GM18505 (cell line): ENCODE measurements around the gene ANK3.

Experiments used
- ATAC-seq: cut with Tn5 transposase; IDR thresholded peaks from one replicate; pipeline ENCODE4 v1.9.1; 2021; ENCODE audit not compliant: unreplicated experiment
- POLR2A ChIP-seq: IDR thresholded peaks from 4 replicates; pipeline ENCODE4 v1.6.1; 2011; ENCODE audit warnings: borderline replicate concordance; ENCODE audit not compliant: insufficient read depth, insufficient read length; ENCODE audit errors: extremely low read depth

The ANK3 gene

DNA sequence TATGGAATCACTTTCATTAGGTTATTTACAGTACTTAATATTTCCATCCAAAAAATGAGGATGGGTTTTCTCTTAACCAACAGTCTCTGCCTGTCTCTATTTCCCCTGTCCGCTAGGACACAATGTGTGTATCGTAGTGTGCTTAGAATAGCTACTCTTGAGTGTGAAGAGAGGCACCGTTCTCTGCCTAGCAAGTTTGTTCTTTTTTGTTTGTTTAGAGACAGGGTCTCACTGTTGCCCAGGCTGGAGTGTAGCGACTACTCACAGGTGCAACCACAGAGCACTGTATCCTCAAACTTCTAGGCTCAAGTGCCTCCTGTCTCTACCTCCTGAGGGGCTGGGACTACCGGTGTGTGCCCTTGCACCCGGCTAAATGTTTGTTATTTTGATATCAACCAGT lies 121.9 kb downstream of the ANK3 start:
- no peak for TF ChIP-seq POLR2A
- no peak for ATAC-seq

DNA sequence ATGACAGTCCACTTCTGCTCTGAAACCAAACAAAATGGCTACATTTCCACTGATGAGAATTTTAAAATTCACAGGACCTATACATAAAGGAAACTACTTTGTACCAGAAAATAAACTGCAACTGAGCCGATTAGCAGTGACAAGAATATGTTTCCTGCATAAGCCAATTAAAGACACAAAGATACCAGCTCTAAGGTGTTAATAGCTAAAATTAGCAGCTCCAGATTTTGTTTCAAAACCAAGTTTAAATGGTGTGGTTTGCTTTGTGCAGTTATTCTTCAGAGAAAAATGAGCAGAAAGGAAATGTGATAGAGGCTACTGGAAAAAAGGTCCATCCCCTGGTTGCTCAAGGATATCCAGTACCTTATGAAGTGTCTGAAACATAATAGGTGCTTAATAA lies 123.2 kb downstream of the ANK3 start:
- ATAC-seq, result no peak

DNA sequence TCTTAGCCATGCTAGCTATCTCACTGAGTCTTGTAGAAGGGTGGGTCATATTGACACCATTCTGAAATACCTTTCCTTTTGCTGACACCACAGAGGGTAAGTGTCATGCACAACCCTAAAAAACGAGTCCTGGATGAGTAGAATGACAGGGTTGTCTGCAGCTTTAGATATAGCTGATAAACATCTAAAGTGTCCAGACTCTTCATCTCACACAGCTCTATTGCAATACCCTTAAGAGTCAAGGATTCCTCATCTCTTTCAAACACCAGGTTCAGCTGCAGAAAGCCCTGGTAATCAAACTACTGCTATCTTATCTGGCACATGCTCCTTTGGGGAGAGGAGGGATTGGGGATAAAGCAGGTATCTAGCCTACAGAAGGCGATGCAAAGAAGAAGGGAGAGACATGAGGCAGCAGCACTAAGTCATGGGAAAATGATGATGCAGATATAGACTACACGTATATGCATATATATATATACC lies 127.0 kb downstream of the ANK3 start:
- no peak for TF ChIP-seq POLR2A
- no peak for ATAC-seq

More for the DNA sequence above, 123.2 kb downstream of the ANK3 start:
- TF ChIP-seq POLR2A, result no peak

DNA sequence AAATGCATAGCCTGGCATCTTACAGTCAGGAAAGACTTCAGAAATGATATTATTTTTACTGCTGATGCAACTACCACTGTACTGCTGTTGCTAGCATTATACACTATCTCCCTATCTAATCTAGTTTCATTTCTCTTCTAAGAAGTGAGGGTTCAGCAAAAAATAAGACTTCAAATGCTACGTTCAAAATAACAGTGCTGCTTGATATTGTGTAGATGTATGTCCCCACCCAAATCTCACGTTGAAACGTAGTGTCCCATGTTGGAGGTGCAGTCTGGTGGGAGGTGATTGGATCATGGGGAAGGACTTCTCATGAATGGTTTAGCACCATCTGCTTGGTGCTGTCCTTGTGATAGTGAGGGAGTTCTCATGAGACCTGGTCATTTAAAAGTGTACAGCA lies 129.4 kb downstream of the ANK3 start:
- TF ChIP-seq POLR2A, result no peak
- no peak for ATAC-seq

DNA sequence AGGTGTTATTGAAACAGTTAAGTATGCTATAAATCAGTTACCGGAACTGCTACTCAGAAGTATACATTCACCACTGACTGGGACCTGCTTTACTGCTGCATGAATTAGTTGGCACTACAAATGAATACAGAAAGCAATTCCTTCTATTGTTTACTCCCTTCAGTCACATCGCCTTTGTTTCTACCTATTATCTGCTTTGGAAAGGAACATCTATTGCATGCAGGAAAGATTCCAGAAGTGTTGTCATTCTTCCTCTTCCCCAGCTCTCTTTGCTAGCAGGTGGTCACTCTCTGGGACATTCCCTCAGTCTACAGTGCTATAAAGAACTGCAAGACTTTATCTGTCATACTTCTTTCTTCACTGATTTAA lies 131.3 kb downstream of the ANK3 start:
- ATAC-seq, result no peak
- TF ChIP-seq POLR2A, result no peak

DNA sequence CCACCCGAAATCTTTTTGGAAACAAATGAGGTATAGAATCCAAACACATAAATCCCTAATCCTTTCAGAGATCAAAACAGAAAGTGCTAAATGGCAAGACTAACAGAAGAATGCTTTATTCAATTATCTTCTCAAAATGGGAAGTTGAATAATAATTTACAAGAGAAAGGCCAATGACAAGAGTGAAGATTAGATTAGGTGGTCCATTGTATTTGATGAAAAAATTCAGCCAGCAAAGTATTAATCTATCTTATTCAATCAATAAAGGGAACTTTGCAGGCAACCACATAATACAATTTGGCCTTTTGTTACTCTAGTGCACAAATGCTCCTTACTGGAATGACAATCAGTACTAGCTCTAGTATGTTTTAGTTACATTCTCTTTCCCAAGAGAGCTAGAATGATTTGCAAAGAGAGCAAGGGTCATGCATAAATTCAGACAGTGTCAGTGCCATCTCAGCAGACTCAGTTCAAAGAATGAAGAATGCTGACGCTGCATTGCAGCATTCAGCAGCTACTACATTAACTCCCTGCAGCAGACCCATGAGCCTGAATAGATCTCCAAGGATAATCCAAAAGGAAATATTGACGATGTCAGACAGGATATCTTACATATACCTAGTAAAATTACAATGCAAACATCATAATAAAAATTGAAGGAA lies 131.8 kb downstream of the ANK3 start:
- no peak for ATAC-seq
- no peak for TF ChIP-seq POLR2A

DNA sequence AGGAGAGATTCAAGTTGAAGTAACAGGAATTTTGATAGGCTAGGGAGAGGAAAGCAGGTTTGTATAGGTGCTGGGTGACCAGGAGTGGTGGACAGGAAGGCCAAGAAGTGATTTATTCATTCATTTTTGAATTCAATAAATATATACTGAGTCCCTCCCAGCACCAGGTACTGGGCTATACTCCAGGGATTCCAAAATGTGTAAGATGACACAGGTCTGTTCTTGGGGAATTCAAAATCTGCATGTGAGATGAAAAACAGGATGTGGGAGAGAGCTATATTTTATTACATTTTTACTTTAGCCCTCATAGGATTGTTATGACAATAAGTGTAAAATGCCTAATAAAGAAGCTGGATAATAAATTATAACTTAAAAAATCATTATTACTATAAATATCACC lies 134.9 kb downstream of the ANK3 start:
- no peak for TF ChIP-seq POLR2A
- no peak for ATAC-seq

DNA sequence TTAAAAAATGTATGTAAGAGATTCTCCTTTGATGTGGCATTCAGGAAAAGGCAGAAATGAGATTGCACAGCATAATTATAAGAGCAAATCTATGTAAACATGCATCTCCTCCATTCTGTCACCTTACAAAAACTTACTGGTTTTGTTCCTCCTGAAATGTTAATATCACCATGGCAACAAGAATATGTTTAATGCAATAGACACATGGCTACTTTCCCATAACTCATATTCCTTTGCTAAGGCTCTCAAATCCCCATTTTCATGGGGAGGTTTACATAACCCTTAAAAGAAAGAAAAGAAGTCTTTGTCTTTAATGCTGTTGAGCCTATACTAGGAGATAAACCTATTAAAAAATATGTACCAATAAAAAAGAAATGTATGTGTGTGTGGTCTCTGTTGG lies 136.2 kb downstream of the ANK3 start:
- ATAC-seq, result no peak
- TF ChIP-seq POLR2A, result no peak

DNA sequence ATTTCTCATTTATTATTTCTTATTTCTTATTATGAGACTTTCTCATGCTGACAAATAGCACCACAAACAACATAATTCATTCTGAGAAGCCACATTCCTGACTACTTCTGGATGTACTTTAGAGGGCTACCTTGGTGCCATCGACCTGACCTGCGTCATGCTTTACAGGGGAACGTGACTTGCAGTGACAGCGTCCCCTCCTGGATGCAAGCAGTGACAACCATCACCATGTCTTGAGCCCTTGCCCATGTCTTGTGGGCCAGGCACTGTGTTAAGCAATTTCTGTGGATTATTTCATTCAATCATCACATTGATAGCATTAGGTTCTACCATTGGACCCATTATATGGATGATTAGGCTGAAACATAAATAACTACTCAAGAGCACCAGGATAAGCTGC lies 137.0 kb downstream of the ANK3 start:
- TF ChIP-seq POLR2A, result no peak
- ATAC-seq, result no peak

DNA sequence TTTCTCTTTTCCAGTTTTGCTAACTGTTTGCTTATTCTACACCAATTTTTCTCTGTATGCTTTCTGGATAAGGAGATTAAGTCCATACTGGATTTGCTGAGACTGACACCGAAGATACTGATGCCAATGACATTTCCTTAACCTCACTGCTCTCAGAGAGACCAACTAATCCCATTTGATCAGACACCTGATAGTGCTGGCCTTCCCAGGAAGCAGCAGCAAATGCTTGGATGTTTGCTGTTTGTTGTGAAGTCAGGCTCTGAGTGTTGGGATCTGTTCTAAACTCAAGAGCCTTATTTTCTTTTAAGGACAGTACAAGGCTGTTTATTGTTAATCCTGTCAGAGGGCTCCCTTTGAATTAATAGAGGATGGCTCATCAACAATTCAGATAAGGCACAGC lies 143.3 kb downstream of the ANK3 start:
- no peak for ATAC-seq
- TF ChIP-seq POLR2A, result no peak

DNA sequence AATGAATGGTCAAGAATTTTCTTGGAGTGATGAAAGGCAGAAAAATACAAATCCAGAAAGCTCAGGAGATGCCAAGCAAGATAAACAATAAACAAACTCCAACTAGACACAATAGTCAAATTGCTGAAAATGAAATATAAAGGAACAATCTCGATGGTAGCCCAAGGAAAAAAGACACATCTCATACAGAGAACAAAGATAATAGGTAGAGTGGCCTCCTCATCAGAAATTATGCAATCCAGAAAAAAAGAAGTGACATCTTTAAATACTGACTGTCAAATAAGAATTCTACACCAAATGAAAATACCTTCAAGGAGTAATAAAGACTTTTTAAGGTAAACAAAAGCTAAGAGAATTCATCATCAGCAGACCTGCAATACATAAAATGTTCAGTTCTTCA lies 150.4 kb downstream of the ANK3 start:
- ATAC-seq, result no peak
- no peak for TF ChIP-seq POLR2A

DNA sequence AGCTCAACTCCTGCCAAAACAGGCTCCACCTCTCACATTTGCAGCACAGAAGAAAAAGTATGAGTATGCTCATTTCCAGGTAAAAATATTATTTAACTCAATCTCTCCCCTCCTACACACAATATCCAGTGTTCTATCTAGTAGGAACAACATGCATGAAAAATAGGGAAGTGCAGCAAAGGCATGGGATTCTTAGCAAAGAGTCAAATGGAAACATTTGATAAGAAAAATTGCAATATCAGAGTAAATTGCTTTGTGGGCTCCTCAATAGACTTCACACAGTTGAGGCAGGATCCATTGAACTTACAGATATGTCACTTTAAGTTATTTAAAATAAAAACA lies 150.9 kb downstream of the ANK3 start:
- no peak for ATAC-seq
- no peak for TF ChIP-seq POLR2A

DNA sequence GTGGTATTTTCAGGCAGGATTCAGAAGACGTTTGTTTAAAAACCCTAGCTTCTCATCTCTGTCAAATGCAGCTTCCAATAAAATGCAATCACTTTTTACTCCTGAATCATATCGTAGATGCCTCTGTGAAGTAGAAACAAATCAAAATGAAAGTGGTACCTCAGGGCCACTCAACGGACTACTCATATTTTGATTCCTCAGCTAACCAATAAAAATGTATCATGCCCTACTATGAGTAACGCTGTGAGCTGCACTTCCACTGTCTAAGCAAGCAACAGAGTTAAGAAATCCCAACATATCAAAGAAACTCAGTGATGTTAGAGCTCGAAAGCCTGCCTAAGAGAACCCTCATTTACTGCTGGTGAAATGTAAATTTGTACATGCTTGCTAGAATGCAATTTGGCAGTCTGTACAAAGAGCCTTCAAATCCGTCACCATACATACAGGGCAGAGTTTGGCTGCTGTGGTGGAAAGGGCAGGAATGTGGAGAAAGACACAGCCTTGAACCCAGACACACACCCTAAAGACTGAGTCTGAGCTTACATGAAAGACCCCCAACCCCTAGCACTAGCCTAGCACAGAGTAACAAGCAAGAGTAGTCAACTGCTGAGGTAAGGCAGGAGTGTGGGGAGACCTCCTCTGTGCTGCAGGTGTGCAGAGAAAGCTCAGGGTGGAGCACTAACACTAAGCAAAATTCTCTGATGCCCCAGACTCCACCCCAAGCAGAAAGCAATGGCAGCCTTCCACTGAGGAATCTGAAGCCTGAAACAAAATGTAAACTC lies 151.5 kb downstream of the ANK3 start:
- peak; percentile 50 for ATAC-seq
- no peak for TF ChIP-seq POLR2A

DNA sequence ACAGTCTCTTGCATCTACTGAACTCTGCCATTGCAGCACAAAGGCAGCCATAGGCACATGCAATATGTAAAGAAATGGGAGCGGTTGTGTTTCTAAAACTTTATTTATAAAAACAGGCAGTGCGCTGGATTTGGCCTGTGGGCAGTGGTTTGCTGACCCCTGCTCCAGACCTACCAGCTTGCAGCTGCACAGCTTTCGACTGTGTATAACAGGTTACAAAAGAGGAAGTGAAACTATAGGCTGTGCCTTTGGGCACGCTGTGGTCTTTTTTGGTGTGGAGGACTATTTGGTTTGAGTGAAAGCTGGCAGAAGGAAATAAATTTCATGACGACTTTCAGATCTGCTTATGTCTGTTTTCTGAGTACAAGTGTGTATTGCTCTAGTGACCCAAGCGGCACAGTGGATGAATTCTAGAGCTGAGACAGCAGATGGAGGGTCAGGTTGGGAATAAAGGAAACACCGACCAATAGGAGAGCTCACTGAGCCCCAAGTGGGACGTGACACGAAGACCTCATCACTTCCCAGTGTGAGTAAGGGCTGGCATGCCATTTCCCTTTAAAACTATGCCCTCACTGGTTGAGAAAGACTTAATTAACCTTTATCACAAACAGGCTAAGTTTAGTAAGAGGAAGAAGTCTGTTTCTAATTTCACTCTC lies 152.7 kb downstream of the ANK3 start:
- ATAC-seq, result peak; percentile 95
- no peak for TF ChIP-seq POLR2A
